ENCODE results near the gene SLC23A3.

GRCh38 chr2:219179601-219180465 lies 10.0 kb upstream of the SLC23A3 start:
- TF ChIP-seq NR1H2 (CRISPR knock-in tag; IDR thresholded peaks at IDR 0.05) = no peak
- no peak for TF ChIP-seq GABPB1 (CRISPR knock-in tag; IDR thresholded peaks at IDR 0.05)
- TF ChIP-seq CTCF (IDR thresholded peaks at IDR 0.05) = no peak
- TF ChIP-seq FOXK1 (CRISPR knock-in tag; IDR thresholded peaks at IDR 0.05) = no peak
- TF ChIP-seq ZNF281 (CRISPR knock-in tag; IDR thresholded peaks at IDR 0.05) = no peak
- TF ChIP-seq ATF3 (CRISPR knock-in tag; conservative IDR thresholded peaks at IDR 0.05) = no peak
- TF ChIP-seq ZBTB43 (CRISPR knock-in tag; IDR thresholded peaks at IDR 0.05) = no peak
- no peak for TF ChIP-seq ZBTB21 (CRISPR knock-in tag; IDR thresholded peaks at IDR 0.05; ENCODE audit: borderline replicate concordance)
- TF ChIP-seq PRDM15 (CRISPR knock-in tag; IDR thresholded peaks at IDR 0.05) = no peak
- TF ChIP-seq AFF4 (CRISPR knock-in tag; IDR thresholded peaks at IDR 0.05; ENCODE audit: borderline replicate concordance) = no peak
- TF ChIP-seq ATF2 (CRISPR knock-in tag; IDR thresholded peaks at IDR 0.05; ENCODE audit: borderline replicate concordance, low read depth) = no peak
- no peak for TF ChIP-seq NR2C2 (CRISPR knock-in tag; IDR thresholded peaks at IDR 0.05)
- no peak for TF ChIP-seq NR3C1 (CRISPR knock-in tag; conservative IDR thresholded peaks at IDR 0.05; ENCODE audit: low read depth)
- no peak for TF ChIP-seq TP53 (CRISPR knock-in tag; IDR thresholded peaks at IDR 0.05)
